SW480 (cell line): ENCODE data around the gene TJAP1.

Source experiments
- DNase-seq: peaks from one replicate; pipeline ENCODE4 v3.0.0-alpha.2; 2016; ENCODE audit warnings: low spot score

The TJAP1 gene, protein sequence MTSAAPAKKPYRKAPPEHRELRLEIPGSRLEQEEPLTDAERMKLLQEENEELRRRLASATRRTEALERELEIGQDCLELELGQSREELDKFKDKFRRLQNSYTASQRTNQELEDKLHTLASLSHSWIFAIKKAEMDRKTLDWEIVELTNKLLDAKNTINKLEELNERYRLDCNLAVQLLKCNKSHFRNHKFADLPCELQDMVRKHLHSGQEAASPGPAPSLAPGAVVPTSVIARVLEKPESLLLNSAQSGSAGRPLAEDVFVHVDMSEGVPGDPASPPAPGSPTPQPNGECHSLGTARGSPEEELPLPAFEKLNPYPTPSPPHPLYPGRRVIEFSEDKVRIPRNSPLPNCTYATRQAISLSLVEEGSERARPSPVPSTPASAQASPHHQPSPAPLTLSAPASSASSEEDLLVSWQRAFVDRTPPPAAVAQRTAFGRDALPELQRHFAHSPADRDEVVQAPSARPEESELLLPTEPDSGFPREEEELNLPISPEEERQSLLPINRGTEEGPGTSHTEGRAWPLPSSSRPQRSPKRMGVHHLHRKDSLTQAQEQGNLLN

DNA sequence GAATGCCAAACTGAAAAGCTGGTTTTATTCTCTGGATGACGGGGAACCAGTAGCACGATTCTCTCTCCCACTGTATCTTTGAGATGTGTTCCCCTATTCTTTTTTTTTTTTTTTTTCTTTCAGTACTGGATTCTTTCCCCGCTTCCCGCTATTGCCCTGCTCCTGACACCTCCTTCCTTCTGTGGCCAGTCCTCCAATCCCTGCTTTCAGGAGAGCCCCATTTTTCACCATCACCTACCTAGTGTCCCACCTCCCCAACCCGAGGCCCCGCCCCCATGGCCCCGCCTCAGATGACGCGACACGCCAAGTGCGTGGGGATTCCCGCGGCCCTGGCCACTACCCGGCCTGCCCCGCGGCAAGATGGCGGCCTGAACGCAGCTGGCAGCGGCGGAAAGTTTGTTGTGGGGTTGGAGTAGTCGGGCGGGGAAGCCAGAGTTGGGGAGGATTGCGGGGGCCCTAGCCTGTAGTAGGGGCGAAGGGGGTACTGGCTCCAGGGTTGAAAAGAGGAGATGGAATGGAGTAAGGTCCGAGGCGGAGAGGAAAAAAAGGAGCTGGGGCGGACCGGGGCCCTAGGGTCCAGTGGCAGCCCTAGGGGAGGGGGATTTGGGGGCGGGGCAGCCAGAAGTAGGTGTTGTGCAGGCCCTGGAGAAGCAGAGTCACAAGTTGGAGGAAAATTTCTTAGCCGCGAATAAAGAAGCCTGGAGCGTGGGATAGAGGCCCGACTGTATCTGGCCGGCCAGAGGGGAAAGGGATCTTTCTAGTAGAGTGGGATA lies at the start of gene TJAP1:
Gene TJAP1 (plus strand): TSS at position 336 of the 773 bp plus-strand sequence. CDS start 21,432 bp downstream, outside the sequence.
- DNase-seq = peak; percentile 72

DNA sequence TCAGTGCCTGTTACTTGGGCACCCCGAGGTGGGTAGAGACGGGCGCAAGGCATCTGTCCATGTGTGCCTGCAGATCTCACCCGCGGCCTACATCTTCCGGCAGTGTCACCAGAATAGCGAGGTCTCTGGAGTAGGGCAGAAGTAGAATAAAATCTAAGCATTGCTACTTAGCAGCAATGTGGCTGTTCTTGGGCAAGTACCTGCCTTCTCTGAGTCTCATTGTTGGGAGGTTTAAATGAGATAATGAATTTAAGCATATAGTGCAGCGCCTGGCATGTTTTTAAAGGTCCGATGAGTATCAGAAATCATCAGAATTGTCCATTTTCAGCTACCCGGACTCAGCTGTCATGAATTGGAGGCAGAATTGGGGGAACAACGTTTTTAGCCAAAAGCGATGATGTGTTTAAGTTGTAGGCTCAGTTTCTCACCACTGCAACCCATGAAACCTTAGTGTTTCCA lies 49.2 kb upstream of the TJAP1 start:
- peak; percentile 32 for DNase-seq

DNA sequence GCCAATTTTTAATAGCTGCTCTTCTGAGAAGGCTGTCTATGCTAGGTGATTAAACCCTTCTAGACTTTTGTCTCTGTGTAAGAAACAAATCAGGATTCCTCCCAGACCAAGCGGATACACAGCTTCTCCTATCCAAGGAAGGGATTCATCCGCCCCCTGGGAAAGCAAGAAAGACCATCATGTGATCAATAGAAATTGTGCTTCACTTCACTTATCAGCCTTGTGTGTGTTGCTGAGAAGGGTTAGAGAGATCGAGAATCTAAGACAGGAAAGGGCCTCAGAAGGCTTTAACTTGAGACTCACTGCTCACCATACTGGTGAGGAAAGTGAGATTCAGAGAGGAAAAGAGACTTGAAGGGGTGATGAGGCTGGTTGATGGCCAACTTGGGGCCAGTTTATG lies 48.5 kb upstream of the TJAP1 start:
- DNase-seq = no peak

DNA sequence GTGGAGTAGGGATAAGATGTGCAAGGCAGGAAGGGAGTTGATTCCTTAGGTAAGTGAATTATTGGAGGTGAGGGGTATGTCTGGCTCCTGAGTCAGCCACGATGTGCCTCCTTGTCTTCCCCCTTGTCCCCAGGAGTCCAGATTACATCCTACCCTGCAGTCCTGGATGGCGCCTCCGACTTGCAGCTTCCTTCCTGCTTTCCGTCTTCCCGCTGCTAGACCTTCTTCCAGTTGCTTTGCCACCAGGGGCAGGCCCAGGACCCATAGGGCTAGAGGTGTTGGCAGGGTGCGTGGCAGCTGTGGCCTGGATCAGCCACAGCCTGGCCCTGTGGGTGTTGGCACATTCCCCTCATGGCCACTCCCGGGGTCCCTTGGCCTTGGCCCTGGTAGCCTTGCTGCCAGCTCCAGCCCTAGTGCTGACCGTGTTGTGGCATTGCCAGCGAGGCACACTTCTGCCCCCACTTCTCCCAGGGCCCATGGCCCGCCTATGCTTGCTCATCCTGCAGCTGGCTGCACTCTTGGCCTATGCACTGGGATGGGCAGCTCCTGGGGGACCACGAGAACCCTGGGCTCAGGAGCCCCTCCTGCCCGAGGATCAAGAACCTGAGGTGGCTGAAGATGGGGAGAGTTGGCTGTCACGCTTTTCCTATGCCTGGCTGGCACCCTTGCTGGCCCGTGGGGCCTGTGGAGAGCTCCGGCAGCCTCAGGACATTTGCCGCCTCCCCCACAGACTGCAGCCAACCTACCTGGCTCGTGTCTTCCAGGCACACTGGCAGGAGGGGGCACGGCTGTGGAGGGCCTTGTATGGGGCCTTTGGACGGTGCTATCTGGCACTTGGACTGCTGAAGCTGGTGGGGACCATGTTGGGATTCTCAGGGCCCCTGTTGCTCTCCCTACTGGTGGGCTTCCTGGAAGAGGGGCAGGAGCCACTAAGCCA lies 45.1 kb upstream of the TJAP1 start:
- DNase-seq = no peak

DNA sequence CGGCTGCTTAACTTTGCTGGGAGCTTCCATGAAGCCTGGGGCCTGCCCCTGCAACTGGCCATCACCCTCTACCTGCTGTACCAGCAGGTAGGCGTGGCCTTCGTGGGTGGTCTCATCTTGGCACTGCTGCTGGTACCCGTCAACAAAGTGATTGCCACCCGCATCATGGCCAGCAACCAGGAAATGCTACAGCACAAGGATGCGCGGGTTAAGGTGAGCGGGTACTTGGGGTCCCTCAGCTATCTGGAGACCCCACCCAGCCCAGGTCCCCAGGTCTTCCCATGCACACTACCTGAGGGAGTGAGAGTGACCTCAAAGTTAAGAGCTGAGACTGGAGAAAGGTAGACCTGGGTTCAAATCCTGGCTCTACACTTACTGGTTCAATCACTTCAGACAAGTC lies 44.2 kb upstream of the TJAP1 start:
- DNase-seq = no peak

DNA sequence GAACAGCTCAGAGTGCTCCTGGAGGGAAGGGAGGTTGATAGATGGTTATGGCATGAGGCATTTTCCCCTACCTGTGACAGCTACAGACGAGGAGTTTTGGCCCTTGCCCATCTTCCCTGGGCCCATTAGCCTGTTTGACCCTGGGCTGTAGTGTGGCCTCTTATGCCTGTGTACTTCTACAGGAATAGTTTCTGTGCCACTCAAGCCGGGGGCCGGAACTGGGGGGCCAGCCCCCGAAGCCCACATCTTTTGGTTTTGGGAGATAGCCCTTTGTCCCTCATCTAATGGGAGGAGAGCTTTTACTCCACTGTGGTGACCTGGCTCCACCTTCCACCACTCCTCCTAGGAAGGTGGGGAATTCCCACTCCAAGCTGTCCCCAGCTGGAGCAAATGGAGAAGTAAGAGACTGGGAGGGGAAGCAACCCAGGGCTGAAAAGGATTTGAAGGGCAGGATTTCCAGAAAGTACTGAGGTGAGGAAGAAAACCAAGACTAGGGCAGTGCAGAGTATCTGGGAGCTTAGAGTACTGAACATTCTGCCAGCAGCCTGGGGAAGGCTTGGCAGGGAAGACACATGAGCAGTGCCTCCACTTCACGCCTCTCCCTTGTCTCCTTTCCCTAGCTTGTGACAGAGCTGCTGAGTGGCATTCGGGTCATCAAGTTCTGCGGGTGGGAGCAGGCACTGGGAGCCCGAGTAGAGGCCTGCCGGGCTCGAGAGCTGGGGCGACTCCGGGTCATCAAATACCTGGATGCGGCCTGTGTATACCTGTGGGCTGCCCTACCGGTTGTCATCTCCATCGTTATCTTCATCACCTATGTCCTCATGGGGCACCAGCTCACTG lies 43.1 kb upstream of the TJAP1 start:
- no peak for DNase-seq

DNA sequence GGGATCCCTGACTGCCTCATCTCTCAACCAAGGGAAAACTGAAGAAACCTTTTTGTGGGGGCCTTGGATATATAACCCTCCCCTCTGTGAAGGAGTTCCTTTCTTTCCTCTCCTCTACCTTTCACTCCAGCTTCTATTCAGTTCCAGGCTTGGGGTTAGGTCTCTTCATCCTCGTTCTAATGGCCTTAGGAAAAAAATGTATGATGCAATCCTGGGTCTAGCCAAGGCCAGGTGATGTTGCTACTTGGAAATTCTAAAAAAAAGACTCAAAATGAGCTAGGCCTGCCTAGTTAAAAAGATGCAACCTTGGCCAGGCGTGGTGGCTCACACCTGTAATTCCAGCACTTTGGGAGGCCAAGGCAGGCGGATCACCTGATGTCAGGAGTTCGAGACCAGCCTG lies 42.4 kb upstream of the TJAP1 start:
- DNase-seq = no peak

DNA sequence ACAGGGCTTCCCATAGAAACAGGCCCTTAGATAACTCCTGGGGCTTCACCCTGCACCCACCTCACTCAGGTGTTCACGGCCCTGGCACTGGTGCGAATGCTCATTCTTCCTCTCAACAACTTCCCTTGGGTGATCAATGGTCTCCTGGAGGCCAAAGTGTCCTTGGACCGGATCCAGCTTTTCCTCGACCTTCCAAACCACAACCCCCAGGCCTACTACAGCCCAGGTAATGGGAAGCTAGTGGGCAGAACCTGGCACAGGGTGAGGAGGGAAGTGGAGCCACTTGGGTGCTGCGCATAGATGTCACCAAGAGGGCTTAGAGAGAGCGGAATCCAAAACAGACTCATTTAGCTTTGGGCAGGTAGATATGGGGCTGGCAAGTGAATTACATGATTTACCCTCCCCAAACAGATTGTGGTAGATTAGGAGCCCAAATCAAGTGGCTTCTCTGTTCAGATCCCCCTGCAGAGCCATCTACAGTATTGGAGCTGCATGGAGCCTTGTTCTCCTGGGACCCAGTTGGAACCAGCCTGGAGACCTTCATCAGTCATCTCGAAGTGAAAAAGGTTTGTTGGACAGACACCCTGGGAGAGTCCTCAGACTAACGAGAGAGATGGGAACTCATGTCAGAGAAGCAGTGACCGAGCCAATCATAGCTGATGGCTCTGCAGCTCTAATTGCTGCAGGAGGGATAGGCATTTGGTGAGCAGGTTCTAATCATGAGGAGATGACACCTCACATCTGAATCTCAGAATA lies 41.5 kb upstream of the TJAP1 start:
- DNase-seq = peak; percentile 15

DNA sequence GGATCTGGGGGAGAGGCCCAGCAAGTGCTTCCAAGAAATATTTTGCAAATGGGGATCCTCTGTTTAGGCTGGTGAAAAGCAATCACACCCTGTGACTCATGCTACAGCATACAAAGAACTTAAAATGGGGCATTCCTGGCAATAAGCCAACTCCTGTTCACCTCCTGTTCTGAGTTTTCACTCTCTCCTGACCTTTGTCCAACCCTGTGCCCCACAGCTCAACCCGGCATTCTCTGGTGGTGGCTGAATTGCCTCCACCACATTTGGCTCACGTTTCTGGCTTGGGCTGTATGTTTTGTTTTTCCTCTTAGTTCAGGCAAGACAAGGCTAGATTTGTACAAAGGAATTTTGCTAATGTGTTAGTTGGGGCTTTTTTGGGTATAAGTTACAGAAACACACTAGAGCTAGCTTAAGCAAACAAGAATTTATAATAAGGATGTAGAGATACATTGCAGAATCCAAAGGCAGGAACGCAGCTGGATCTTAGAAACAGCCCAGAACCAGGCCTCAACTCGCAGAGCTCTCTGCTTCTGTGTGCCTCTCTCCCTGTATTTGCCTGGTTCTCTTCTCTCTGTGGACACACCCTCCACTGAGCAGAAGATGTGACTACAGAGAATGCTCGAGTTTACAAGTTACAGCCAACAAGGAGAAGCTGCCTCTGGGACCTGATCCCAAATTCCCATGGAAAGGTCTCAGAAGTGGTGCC lies 40.6 kb upstream of the TJAP1 start:
- DNase-seq = peak; percentile 88

DNA sequence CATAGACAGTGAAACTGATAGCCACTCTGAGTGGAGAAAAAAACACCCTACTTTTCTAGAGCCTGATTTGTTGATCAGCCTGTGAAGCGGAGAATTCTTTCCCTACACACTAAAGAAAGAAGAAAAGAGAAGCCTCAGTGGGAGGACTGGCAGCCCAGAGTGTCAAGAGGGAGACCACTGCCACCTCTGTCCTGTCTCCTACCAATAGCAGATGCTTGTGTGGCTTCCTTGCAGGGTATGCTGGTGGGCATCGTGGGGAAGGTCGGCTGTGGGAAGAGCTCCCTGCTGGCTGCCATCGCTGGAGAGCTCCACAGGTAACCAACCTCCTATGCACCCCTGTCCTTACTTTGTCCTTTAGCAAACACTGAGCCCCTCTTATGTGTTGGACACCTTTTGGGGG lies 39.7 kb upstream of the TJAP1 start:
- no peak for DNase-seq

DNA sequence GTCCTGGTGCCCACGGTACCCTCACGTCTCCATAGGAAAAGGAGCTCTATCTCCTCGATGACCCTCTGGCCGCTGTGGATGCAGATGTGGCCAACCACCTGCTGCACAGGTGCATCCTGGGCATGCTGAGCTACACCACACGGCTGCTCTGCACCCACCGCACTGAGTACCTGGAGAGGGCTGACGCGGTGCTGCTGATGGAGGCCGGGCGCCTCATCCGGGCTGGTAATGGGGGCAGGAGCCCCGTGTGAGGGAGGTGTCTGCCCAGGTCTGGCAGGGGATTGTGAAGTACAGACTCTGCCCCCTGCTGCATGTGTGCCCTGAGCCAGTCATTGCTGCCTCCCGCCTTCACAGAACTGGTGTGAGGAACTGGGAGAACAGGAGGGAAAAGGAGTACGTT lies 34.4 kb upstream of the TJAP1 start:
- DNase-seq = no peak

DNA sequence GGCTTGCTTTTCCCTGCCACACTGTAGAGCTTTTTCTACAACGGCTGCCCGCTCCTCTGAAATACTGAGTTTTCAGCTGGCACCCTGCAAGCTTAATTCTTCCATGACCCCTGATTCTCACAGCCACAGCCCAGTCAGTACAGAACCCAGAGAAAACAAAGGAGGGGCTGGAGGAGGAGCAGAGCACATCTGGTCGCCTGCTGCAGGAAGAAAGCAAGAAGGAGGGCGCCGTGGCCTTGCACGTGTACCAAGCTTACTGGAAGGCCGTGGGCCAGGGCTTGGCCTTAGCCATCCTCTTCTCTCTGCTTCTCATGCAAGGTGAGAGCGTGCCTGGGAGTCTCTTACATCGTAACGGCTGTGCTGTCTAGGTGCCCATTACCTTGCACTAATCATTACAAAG lies 33.3 kb upstream of the TJAP1 start:
- DNase-seq = no peak

DNA sequence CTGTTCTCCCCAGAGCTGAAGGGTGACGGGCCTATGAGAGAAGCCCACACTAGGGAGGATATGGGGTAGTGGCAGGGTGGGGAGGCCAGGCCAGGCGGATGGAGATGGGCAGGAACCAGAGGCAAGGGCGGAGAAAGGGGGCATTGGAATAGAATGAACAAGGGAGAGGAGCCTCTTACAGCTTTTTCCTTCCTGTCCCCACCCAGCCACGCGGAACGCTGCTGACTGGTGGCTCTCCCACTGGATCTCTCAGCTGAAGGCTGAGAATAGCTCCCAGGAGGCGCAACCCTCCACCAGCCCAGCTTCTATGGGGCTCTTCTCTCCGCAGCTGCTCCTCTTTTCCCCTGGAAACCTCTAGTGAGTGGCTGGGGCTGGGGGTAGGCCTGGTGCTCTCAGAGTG lies 32.8 kb upstream of the TJAP1 start:
- no peak for DNase-seq

DNA sequence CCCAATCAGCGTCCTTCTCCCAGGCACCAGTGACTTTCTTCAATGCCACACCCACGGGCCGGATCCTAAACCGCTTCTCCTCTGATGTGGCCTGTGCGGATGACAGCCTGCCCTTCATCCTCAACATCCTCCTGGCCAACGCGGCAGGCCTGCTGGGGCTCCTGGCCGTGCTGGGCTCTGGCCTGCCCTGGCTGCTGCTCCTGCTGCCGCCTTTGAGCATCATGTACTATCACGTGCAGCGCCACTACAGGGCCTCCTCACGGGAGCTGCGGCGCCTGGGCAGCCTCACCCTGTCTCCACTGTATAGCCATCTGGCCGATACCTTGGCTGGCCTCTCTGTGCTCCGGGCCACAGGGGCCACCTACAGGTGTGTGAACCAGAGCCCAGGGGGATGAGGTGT lies 31.8 kb upstream of the TJAP1 start:
- DNase-seq = no peak

DNA sequence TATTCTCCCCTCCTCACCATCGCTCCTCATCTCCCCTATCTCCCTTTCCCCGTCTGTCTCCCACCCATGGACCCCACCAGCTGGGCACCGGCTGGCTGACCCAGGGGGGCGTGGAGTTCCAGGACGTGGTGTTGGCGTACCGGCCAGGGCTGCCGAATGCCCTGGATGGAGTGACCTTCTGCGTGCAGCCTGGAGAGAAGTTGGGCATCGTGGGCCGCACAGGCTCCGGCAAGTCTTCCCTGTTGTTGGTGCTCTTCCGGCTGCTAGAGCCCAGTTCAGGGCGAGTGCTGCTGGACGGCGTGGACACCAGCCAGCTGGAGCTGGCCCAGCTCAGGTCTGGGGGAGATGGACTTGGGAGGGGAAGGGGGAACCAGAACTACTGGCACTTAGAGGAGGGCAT lies 29.8 kb upstream of the TJAP1 start:
- no peak for DNase-seq

DNA sequence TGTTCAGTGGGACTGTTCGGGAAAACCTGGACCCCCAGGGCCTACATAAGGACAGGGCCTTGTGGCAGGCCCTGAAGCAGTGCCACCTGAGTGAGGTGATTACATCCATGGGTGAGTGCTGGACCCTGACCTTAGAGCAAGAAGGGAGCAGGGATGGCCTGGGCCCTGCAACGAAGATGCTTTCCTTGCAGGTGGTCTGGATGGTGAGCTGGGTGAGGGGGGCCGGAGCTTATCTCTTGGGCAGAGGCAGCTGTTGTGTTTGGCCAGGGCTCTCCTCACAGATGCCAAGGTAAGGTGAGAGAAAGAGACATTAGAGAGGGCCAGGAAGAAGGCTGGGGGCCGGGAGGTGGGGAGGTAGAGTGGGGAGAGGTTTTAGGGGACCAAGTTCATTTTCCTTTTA lies 28.5 kb upstream of the TJAP1 start:
- no peak for DNase-seq

DNA sequence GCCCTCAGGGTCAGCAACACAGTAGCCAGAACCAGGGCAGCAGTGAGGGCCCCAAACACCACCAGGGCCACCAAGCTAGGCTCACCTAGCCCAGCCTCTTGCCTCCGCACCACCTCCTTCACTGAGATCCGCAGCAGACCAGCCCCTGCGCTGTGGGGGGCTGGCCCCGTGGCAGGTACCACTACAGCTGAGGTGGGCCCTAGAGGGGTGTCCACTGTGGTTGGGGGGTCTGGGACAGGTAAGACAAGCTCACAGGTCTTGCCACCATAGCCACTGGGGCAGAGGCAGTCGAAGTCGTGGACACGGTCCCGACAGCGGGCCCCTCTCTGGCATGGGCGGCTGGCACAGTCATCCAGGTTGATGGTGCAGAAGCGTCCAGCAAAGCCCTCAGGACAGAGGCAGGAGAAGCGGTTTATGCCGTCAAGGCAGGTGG lies 26.7 kb upstream of the TJAP1 start:
- no peak for DNase-seq

DNA sequence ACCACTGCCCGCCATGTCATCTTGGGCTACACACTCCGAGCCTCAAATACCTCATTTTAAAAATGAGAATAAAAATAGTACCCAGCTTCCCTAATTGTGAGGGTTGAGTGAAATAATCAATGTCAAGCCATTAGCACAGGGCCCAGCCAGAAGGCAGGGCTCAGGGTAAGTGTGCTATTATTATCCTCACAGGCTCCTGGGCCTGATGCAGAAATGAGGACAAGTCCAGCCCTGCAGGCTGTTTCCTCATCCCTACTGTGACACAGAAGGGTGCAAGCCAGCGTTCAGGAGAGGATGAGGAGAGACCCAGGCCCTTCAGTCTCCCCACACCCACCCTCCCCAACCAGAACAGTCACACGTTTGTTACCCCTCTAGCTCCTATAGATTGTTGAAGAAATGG lies 26.0 kb upstream of the TJAP1 start:
- no peak for DNase-seq

DNA sequence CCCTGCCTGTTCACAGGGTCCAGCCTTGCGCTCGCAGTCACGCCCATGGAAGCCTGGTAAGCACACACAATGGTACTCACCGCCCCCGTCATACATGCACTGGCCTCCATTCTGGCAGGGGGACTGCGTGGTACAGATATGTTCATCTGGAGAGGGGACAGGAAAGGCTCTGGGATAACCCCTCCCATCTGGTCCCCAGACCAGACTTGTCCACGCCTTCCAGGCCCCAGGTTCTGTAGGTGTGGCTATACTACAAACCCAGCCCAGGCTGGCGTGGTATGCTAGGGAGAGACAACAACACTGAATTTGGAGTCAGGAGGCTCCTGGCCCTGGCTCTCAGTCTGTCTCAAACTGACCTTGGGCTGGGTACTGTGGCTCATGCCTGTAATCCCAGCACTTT lies 25.4 kb upstream of the TJAP1 start:
- DNase-seq = no peak

DNA sequence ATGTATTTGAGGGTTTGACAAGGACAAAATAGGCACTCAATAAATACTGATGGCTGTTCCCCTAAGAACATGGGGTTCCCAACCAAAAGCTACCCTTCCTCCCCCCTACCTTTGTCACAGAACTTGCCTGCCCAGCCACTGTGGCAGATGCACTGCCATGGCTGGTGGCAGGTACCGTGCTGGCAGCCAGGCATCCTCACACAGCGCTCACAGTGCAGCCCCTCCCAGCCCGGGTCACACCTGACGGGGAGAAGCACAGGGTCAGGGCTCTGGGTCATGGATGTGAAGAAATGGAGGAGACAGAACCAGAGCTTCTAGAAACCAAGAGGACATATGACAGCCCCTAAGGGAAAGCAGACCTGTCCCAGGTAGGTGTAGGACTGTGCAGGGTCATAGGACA lies 24.5 kb upstream of the TJAP1 start:
- no peak for DNase-seq
